GM18520 (cell line): ENCODE data around the gene TSPAN18.

ENCODE experiments used
- ATAC-seq: cut with Tn5 transposase; IDR thresholded peaks from one replicate; pipeline ENCODE4 v1.9.1; 2021; ENCODE audit not compliant: unreplicated experiment

Gene TSPAN18

DNA sequence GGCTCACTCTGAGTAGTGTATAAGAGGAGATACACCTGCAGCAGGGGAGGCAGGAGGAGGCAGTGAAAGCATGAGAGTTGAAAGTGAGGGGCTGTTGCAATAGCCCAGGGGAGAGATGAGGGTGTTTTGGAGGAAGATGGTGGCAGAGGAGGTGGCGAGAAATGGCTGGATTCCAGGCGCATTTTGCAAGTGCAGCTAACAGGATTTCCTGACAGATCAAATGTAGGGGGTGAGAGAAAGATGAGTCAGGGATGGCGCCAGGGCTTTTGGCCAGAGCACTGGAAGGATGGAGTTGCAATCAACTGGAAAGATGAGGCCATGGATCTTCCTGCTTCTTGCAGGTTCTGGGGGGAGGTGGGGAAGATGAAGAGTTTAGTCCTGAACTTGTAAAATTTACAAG is 16.8 kb upstream of the TSPAN18 start:
- no peak for ATAC-seq

DNA sequence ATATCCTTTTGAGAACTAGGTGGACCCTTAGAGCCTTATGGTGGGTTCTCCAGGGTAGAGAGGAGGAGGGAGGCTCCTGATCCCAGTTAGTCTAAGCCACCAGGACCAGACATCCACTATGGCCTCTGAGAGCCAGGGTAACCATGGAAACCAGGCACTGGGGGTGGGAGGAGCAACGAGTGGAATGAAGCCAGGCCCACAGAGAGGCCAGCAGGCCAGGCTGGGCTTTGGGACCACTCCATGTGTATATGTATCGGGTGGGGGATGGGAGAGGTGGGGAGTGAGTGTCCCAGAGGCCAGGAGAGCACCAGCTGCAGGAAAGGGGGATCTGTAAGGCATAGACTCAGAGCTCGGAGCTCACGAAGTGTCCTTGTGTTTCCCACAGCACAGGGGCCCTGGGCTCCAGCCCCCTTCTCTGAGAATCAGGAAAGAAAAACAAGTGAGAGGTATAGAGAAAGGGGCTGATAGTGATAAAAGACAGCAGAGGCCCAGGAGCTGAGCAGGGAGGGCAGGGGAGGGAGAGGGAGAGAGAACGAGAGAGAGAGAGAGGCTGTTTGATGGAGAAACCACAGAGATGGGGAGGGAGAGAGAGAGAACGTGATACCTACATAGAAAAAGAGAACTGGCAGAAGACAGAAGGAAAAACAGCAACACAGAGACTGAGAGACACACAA is 15.5 kb upstream of the TSPAN18 start:
- no peak for ATAC-seq

DNA sequence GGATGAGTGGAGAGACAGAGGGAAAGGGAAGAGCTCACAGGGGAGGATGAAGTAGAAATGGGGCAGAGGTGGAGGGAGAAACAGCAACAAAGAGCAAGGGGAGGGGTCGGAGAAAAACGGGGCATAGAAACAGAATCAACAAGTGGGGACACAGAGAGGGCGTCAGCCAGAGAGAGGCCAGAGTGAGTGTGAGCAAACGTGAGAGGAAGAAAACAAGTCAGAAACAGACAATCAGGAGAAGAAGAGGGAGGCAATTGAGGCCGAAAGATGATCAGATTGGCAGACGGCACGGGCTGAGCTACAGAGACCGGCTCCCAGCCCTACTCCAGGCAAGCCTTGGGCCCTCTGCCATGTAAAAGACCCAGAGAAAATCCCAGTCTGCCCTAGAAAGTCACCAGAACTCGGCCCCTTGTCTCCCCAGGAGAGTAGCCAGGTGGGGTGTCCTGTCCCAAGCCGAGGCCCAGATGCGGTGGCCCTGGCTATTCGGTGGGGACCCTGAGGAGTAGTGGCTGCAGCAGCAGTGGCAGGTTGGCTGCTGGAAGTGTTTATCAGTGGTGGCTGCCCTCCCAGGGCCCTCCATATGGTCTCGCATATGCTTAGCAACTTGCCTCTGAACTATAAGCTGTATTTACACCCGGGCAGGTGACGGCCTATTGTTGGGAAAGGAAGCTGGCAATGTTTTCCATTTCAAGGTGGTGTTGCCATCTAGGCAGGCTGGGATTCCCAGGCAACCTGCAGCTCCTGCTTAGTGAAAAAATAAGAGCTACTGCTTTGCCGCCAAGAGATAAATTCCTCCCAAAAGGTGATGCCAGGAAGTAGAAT is 14.8 kb upstream of the TSPAN18 start:
- ATAC-seq, result no peak

DNA sequence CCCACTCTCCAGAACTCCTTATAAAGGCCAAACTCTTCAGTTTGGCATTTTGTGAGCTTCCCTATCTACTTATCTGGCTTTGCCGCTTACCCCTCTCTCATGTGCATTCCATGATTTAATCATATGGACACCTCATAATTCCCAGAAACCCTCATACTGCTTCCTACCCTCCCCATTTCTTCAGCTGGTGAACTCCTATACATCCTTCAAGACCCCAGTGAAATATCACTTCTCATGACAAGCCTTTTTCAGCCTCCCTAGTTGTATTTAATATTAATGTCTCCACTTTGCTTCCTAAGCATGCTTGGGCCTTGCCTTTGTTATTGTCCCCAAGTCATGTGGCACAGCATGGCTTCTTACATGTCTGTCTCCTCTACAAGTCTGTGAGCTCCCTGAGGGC is 13.7 kb upstream of the TSPAN18 start:
- ATAC-seq, result no peak

DNA sequence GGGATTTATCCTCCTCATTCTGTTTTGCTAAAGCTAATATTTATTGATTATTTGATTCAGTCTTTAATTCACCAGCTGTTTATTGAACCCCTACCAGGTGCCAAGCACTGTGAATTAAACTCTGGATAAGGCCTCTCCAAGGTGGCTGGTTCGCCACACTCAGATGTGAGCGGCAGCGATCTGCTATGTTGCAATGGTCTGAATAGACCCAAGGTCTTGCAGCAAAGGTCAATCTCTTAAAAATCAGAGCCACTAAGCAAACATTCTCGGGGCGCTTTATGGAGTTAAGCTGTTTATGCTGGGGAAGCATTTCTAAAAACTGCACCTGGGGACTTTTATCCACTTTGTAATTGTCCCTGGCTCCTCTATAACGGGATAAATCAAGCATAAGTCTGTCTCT is 10.5 kb upstream of the TSPAN18 start:
- no peak for ATAC-seq

DNA sequence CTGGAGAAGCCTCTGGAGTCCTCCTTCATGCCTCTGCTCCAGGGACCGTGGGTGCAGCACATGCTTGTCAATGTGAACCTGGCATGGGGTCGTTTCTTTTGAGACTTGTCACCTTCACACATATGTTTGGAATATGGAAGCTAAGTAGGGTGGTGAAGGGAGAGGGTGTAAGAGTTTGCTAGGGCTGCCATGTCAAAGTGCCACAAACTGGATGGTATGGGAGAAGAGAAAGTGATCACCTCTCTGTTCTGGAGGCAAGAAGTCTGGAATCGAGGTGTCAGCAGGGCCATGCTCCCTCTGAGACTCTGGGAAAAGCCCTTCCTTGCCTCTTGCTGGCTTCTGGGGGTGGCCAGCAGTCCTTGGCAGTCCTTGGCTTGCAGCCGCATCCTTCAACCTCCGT is 8.7 kb upstream of the TSPAN18 start:
- no peak for ATAC-seq

DNA sequence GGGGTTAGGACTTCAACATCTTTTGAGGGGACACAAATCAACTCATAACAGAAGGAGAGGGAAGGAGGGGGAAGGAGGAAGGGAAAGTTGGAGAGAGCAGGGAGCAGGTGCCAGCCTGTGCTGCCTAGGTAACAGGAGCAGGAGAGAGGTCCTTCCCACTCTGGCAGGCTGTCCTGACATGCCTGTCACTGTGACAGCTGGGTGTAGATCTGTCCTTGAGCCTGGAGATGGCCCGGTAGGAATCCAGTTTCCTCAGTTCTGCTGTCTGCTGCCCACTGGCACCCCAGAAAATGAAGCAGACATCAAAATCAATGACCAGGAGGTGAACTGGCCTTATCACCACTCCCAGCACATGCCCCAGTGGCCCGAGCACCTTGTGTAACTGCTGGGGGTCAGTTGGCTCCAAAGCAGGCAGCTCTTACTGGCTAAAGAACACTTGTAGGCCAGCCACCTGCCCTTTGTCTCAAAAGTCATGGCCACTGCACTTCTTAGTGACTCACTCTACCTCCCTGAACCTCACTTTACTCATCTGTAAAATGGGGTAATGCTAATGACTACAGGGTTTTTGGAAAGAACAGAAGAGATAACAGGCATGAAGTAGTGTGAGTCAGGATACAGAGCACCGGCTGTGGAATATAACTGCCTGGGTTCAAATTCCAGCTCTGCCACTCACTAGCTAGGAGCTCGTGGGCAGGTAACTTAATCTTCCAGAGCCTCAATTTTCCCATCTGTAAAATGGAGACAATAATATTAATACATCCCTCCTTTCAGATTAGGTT is 8.0 kb upstream of the TSPAN18 start:
- no peak for ATAC-seq

DNA sequence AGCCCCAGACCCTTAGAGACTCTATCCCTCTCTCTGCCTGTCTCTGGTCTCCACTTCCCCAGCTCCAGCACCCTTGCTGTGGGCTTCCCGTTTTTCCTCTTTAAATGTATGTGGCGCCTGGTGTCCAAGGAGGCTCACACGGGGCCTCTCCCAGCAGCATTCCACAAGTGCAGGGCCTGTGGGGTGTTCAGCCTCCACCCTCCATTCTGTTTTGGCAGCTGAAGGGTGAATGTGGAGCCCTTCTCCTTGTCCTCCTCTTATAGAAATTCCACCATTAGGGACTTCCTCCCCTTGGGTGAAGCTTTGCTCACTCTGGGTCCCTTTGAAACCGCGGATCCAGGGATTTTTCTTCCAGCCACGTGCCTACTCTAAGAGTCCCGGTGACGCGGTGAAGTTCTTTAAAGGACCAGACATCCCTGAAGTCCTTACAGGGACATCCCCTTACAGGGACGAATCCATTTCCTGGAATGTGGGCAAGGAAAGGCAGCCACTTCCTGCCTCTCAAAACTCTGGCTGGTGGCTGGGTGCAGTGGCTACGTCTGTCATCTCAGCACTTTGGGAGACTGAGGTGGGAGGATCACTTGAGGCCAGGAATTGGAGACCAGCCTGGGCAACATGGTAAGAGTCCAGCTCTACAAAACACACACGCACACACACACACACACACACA is 1.6 kb upstream of the TSPAN18 start:
- no peak for ATAC-seq

DNA sequence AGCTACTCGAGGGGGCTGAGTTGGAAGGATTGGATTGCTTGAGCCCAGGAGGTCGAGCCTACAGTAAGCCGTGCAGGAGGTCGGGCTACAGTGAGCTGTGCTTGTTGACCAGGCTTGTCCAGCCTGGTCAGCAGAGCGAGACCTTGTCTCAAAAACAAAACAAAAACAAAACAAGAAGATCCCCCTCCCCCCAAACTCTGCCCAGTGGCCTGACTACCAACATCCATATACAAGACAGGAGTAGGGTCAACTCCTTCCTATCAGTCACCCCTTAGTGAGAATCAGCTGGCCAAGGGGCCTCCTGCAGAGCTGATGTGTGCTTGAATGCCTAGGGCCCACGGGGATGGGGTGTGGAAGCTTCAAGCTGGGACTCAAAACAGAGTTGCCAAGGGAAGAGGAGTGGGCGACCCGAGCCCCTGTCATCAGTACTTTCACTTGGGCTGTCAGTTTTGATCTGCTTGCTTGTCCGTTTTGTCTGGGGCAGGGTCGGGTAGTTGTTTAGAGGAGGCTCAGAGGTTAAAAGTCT is 942 bp upstream of the TSPAN18 start:
- no peak for ATAC-seq

DNA sequence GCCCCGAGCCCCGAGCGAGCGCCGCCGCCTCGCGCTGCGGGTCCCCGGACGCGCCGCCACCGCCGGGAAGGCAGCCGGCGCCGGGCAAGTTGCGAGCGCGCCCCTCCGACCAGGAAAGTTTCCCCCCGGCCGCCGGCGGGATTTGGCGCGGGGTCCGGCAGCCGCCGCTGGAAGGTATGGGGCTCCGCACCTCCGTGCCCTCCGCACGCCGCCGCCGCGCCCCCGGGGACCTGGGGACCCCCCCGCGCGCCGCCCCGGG is 281 bp downstream of the TSPAN18 start:
- no peak for ATAC-seq

DNA sequence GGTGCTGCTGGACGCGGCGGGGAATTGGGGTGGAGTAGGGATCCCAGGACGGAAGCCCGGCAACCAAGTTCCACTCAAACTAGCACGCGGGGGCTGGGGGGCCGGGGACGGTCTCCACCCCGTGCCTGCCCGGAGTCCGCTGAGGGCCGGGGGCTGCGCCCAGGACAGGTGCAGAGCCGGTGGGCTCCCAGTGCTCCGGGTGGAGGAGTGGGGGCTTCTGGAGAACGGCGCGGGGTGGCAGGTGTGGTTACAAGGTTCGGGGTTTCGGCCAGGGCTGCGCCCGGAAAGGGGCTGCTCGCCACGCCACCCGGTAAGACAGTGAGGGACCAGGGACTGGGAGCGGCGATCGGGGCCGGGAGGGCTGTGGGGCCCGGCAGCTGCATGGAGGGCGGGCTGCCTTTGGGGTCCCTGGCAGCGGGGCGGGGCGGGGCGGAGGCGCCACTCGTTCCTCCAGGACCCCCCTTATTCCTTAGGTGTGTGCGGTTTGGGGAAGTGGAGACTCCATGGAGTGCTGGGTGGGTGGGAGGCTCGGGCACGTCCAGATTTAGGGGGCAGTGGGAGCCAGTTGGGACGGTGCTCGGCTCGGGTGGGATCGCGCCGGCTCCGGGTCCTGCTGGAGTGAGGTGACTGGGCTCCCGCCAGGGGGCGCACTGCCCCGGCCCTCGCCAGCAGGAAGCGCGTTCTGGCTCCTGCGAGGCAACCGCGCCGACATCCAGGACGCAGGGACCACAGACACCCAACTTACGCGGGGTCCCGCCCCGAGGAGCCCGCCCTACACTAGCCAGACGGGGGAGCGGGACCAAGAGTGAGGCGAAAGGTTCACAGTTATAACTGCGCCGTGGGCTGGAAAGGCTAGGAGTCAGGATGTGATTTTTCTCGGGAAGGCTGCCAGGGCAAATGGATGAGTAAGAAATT is 868 bp downstream of the TSPAN18 start:
- ATAC-seq, result no peak

DNA sequence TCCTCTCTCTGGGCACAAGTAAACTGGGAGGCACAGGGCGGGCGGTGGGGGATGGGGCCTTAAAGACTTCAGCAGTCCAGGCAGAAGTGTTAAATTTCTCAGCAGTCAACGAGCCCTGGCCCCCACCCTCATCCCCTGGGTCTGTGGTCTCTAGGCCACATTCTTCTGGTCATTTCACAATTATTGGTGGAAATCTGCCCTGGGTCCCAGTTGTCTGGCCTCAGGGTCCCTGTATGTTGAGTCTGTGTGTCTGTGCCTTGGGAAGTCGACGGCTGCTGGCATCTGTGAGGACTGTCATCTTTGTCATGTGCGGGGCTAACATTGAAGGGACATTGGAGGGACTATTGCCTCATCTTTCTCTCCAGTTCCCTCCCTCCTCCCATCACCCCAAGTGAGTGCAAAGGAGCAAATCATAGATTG is 1.7 kb downstream of the TSPAN18 start:
- ATAC-seq, result no peak

DNA sequence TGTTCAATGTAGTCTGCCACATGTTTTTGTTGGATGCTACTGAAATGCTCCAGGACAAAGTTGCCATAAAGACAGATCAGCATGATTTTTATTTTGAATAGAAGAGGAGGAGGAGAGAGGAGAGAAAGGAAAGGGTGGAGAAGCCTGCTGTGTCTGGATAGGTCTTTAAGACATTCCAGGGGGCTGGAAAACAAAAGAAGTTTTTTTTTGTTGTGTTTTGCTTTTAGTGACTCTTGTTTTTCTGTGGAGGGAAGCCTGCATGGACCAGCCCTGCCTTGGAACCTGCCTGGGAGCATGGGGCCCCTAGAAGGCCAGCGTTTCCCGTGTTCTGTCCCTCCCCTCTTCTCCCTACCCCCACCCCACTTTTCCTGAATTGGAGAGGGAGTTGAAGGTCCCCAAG is 2.3 kb downstream of the TSPAN18 start:
- ATAC-seq, result no peak

DNA sequence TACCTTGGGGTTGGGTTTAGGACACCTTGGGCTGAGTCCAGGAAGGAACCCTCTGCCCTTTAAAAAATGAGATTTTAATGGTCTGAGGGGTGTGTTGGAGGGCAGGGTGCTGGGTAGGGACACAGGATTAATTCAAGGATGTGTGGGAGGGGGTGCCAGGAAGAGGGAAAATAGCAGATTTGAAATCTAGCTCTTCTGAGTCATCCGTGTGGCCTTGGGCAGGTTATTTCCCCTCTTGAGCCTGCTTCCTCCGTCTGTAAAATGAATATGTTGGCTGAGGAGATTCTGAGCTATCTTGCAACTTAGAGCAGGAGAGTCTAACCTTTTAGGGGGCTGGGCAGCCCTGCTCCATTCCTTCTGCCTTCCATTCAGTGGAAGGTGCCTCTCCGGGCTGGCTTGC is 3.0 kb downstream of the TSPAN18 start:
- no peak for ATAC-seq

DNA sequence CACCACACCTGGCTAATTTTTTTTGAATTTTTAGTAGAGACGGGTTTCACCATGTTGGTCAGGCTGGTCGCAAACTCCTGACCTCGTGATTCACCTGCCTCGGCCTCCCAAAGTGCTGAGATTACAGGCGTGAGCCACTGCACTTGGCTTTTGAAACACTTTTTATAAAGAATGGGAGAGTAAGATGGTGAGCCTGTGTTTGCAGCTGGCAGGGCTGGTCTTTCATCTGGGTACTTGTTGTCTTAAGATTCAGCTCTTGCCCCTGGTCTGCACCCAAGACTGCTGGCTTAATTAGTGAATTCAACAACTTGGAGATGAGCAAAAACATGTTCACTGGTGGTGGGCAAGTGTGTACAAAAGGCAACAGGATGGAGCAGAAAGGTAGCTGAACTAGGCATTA is 4.0 kb downstream of the TSPAN18 start:
- ATAC-seq, result no peak

DNA sequence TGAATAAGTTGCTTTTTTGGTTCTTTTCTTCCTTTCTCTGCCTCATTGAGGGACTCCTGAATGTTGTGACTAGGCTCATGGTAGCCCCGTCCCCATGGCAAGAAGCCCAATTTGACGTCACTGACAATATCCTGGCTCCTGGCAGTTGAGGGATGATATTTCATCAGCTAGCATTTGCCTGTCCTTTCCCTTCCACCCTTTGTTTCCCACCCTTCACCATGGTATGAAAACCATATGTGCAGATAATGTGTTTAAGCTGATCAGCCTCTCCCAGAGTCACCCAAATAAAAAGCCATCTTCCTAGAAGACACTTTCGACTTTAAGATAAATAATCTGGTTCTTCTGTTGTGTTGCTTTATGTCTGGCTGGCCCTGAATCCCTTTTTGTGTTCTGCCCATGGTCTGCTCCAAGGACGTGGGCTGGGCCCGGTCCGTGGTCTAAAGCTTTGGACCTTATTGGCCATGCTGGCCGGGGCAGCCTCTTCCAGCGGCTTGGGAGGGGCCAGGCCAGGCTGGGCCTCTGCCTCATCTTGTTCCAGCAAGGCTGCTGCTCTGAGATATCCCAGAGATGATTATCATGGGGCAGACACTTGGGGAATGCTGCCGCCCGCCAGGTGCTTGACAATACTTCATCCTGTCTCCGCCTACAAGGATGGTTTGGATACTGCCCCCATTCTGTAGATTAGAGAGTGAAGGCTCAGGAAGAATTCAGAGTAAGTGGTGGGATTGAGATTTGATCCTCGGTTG is 5.1 kb downstream of the TSPAN18 start:
- ATAC-seq, result no peak

DNA sequence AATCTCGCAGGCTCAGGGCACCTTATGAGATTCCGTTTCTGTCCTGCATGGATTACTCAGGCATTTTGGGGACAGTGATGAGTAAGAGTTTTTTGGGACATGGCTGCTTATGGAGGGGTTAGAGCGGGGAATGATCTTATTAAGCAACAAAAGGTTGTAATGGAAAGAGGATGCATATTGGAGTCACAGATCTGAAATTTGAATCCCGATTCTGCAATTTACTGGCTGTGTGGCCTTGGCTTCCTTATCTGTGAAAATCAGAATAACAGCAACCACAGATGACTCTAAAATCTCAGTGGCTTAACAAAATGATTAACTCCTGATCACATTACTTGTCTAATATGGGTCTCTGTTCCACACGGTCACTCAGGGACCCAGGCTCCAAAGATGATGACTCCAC is 5.8 kb downstream of the TSPAN18 start:
- ATAC-seq, result no peak

DNA sequence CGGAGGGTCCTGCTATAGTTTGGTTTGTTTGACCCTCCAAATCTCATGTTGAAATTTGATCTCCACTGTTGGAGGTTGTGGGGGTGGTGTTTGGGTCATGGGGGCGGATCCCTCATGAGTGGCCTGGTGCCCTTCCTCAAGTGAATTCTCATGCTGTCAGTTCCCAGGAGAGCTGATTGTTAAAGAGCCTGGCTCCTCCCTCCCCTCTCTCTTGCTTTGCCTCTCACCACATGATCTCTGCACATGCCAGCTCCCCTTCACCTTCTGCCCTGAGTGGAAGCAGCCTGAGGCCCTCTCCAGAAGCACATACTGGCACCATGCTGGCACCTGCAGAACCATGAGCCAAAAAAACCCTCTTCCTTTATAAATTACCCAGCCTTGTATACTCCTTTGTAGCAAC is 7.1 kb downstream of the TSPAN18 start:
- ATAC-seq, result no peak

DNA sequence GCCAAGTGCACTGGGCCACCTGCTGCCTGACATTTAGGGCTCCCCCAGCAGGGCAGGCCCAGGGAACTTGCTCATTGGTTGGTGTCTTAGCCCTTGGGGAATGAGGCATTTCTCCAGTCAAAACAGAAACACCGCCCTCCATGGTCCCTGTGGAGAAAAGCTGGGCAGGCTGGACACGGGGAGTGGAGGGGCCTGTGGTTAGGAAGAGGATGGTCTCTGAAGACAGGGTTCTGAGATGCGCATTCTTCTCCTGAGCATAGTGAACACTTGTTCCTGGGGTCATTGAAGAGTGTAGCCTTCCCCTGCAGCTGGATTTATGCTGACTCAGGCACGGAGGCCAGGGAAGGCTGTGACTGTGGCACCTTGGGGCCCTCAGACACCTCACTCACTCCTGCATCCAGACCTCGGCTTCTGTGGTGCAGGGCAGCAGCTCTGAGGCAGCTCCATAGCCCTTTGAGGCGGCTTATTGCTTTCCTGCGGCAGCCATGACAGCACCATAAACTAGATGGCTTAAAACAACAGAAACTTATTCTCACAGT is 8.2 kb downstream of the TSPAN18 start:
- no peak for ATAC-seq
